K562 (cell line): ENCODE results near the gene PLA2R1. TPM values are rescaled to one million over a fixed set of nuclear protein-coding genes. Genes with fewer than 3 reads are reported as not detected.

Source experiments
- ATAC-seq: fragments of 200-7000 bp; cut with Tn5 transposase; 3 replicates; pipeline ENCODE4 v1.9.1; 2020; ENCODE audit warnings: moderate library complexity
- BruUV-seq: library from RNA; stranded (reverse); fragments of 400-500 nt; replicated peaks from 2 replicates; lab custom pipeline; 2021; lab: Mats Ljungman, UMichigan
- CTCF ChIA-PET: fragments of 300-600 bp; formaldehyde crosslinking; extraction: SDS; loops from one replicate; lab custom pipeline; 2021; ENCODE audit warnings: low intra/inter-chr PET ratio; lab: Yijun Ruan, JAX
- POLR2A ChIA-PET: fragments of 300-600, 350-650 bp; sonication (Branson Sonifier 250); formaldehyde crosslinking; extraction: SDS; loops from one replicate; lab custom pipeline; 2021; ENCODE audit warnings: antibody characterized with exemption, inconsistent platforms; lab: Yijun Ruan, JAX
- DNase-seq, 4 experiments: peaks; one replicate each; pipeline versions ENCODE4 v3.0.0 to v3.0.0-alpha.2; 2011 to 2018; ENCODE audit warnings: low spot score in 3 of 4, mixed read lengths in 3 of 4; ENCODE audit errors: extremely low read depth in 1 of 4
- FAIRE-seq: peaks from 2 replicates; lab custom pipeline; 2011; peaks lifted over from hg19 to GRCh38; lab: Jason Lieb, UNC
- H2AFZ ChIP-seq: 2 replicates; pipeline ENCODE4 v1.6.0; 2011; ENCODE audit warnings: low read depth, low read length, control low read depth, inconsistent platforms
- H3K27ac ChIP-seq: fragments of 200-600 bp; 3 replicates; pipeline ENCODE4 v1.8.0; 2011; ENCODE audit warnings: low read depth, mild to moderate bottlenecking, control low read depth, inconsistent platforms, low read length, moderate library complexity, mixed read lengths; ENCODE audit errors: extremely low read depth
- H3K27me3 ChIP-seq, 2 experiments: fragments of 300-600 bp in 1 of 2; 2 replicates in 1 of 2; 3 replicates in 1 of 2; pipeline versions ENCODE4 v1.6.0 to v1.8.0; 2011; ENCODE audit warnings: inconsistent platforms in 2 of 2, low read length in 2 of 2, mild to moderate bottlenecking in 1 of 2, mixed read lengths in 1 of 2, moderate library complexity in 1 of 2; ENCODE audit not compliant: control insufficient read depth in 2 of 2, insufficient read depth in 2 of 2
- H3K36me3 ChIP-seq: fragments of 300-600 bp; 3 replicates; pipeline ENCODE4 v1.8.0; 2011; ENCODE audit warnings: mild to moderate bottlenecking, low read length, inconsistent platforms; ENCODE audit not compliant: control insufficient read depth, insufficient read depth
- H3K4me1 ChIP-seq, 2 experiments: fragments of 200-600 bp in 1 of 2; replicated peaks in 1 of 2; 2 replicates in 1 of 2; 3 replicates in 1 of 2; pipeline versions ENCODE4 v1.5.1 to v1.8.0; 2011; ENCODE audit warnings: inconsistent platforms in 2 of 2, low read length in 2 of 2, mild to moderate bottlenecking in 1 of 2, mixed read lengths in 1 of 2, moderate library complexity in 1 of 2; ENCODE audit not compliant: control insufficient read depth in 2 of 2, insufficient read depth in 2 of 2
- H3K4me2 ChIP-seq: 2 replicates; pipeline ENCODE4 v1.6.1; 2011; ENCODE audit warnings: low read length, control low read depth, inconsistent platforms, mixed read lengths; ENCODE audit not compliant: insufficient read depth
- H3K4me3 ChIP-seq: fragments of 200-600 bp; sonication (generic), shearing (Covaris generic); 2 replicates; pipeline ENCODE4 v1.5.1; 2016; ENCODE audit warnings: control low read depth, inconsistent platforms
- H3K79me2 ChIP-seq: fragments of 200-600 bp; 3 replicates; pipeline ENCODE4 v1.8.0; 2011; ENCODE audit warnings: low read length, inconsistent platforms; ENCODE audit not compliant: control insufficient read depth, insufficient read depth
- H3K9ac ChIP-seq, 2 experiments: 2 replicates each; pipeline versions ENCODE4 v1.6.0 to v1.6.1; 2011; ENCODE audit warnings: low read depth in 2 of 2, low read length in 2 of 2, control low read depth in 1 of 2, inconsistent platforms in 1 of 2, mild to moderate bottlenecking in 1 of 2, mixed read lengths in 1 of 2; ENCODE audit not compliant: insufficient read depth in 1 of 2
- H3K9me1 ChIP-seq: one replicate; pipeline ENCODE4 v1.6.0; 2011; ENCODE audit warnings: inconsistent platforms, mild to moderate bottlenecking, low read length, moderate library complexity; ENCODE audit not compliant: control insufficient read depth, insufficient read depth
- H3K9me3 ChIP-seq: replicated peaks from 2 replicates; pipeline ENCODE4 v1.5.1; 2011; ENCODE audit warnings: low read depth, low read length, inconsistent platforms; ENCODE audit not compliant: control insufficient read depth, insufficient read depth
- H4K20me1 ChIP-seq: replicated peaks from 2 replicates; pipeline ENCODE4 v1.6.1; 2011; ENCODE audit warnings: low read length, inconsistent platforms, mixed read lengths; ENCODE audit not compliant: control insufficient read depth, insufficient read depth
- CREM ChIP-seq: IDR thresholded peaks from 2 replicates; pipeline ENCODE4 v1.6.1; 2014; ENCODE audit warnings: antibody characterized with exemption, low read depth
- CTBP1 ChIP-seq: fragments of 450-650 bp; IDR thresholded peaks from 2 replicates; pipeline ENCODE4 v1.6.1; 2016; ENCODE audit warnings: borderline replicate concordance
- DEAF1 ChIP-seq: fragments of 450-650 bp; formaldehyde crosslinking; IDR thresholded peaks from 2 replicates; pipeline ENCODE4 v1.4.0; 2020; ENCODE audit warnings: mild to moderate bottlenecking, moderate library complexity
- E2F3 ChIP-seq: fragments of 250-450 bp; sonication (Bioruptor Pico); IDR thresholded peaks from 2 replicates; pipeline ENCODE4 v1.4.0; 2020; ENCODE audit warnings: mild to moderate bottlenecking
- GATAD2B ChIP-seq: fragments of 450-650 bp; IDR thresholded peaks from 2 replicates; pipeline ENCODE4 v1.6.1; 2017; ENCODE audit warnings: mild to moderate bottlenecking, borderline replicate concordance
- GTF2B ChIP-seq: IDR thresholded peaks from 2 replicates; pipeline ENCODE4 v1.6.1; 2011; ENCODE audit not compliant: insufficient read length; ENCODE audit errors: extremely low read depth
- KAT8 ChIP-seq: fragments of 450-650 bp; IDR thresholded peaks from 2 replicates; pipeline ENCODE4 v1.6.1; 2016; ENCODE audit warnings: low read depth, mild to moderate bottlenecking
- LARP7 ChIP-seq: fragments of 450-650 bp; IDR thresholded peaks from 2 replicates; pipeline ENCODE4 v1.6.1; 2016
- MED1 ChIP-seq: sonication (generic); formaldehyde crosslinking; IDR thresholded peaks from 2 replicates; pipeline ENCODE4 v1.8.1; 2023; ENCODE audit warnings: missing genetic modification reagents, borderline replicate concordance
- PHF21A ChIP-seq: fragments of 450-650 bp; IDR thresholded peaks from 2 replicates; pipeline ENCODE4 v1.6.1; 2017; ENCODE audit warnings: low read depth, borderline replicate concordance
- STAT5A ChIP-seq: IDR thresholded peaks from 2 replicates; pipeline ENCODE4 v1.6.1; 2012; ENCODE audit warnings: low read length, inconsistent platforms, borderline replicate concordance
- STAT5B ChIP-seq: fragments of 250-450 bp; sonication (Bioruptor Pico); IDR thresholded peaks from 2 replicates; pipeline ENCODE4 v1.8.0; 2021; ENCODE audit warnings: mild to moderate bottlenecking, inconsistent platforms
- TAF15 ChIP-seq: fragments of 200-400 bp; formaldehyde crosslinking; IDR thresholded peaks from 2 replicates; pipeline ENCODE4 v1.6.1; 2017; ENCODE audit warnings: mild to moderate bottlenecking, low read depth, low read length, moderate library complexity
- ZNF146 ChIP-seq: IDR thresholded peaks from one replicate; pipeline ENCODE4 v1.6.1; 2018; ENCODE audit warnings: missing compliant biosample characterization; ENCODE audit not compliant: unreplicated experiment
- ZNF431 ChIP-seq: sonication (generic); formaldehyde crosslinking; IDR thresholded peaks from 2 replicates; pipeline ENCODE4 v1.8.0; 2022; ENCODE audit warnings: mild to moderate bottlenecking, missing genetic modification reagents
- ZNF79 ChIP-seq: fragments of 250-450 bp; sonication (Bioruptor Pico); IDR thresholded peaks from 2 replicates; pipeline ENCODE4 v1.4.0; 2020; ENCODE audit warnings: low read depth, mild to moderate bottlenecking, moderate library complexity
- WGBS: fragments of 100-300 bp; shearing (Covaris generic); methylation state at CpG from one replicate; pipeline ENCODE4 v1.1.6; 2016; ENCODE audit warnings: low coverage, mixed read lengths; ENCODE audit not compliant: insufficient coverage; ENCODE audit errors: missing lambda C conversion rate; 5-methylcytosine and 5-hydroxymethylcytosine counted together
- in situ Hi-C: fragments of 300-500 bp; cut with MboI; formaldehyde crosslinking; loops from 4 replicates; pipeline ENCODE4 v1.15.0; 2018; ENCODE audit warnings: inconsistent platforms, mixed read lengths
- intact Hi-C: fragments of 100-400 bp; cut with micrococcal nuclease; formaldehyde crosslinking; loops from 2 replicates; pipeline ENCODE4 v1.14.2; 2022
- polyA plus RNA-seq, 8 experiments: library from polyadenylated mRNA; depleted of rRNA in 4 of 8; stranded (reverse) in 5 of 8; unstranded in 3 of 8; fragments of >200 nt; fragmentation: Nextera tagmentation in 2 of 8; fragmentation: Illumina TruSeq in 1 of 8; extraction: Ambion mirVana in 2 of 8; extraction: Trizol in 1 of 8; gene quantifications; 2 replicates each; pipeline versions ENCODE4 v1.2.1 to v1.2.3, GENCODE V29; 2011 to 2014; ENCODE audit warnings: inconsistent platforms in 1 of 8, missing spikeins in 1 of 8
- total RNA-seq, 7 experiments: library from RNA; depleted of rRNA in 6 of 7; stranded (reverse); fragments of >200 nt in 6 of 7; fragmentation: Illumina TruSeq in 2 of 7; extraction: Trizol in 2 of 7; gene quantifications; 2 replicates each; pipeline versions ENCODE4 v1.2.1 to v1.2.3, GENCODE V29; 2011 to 2021; ENCODE audit warnings: low replicate concordance in 1 of 7
- TF ChIP-seq, protein P1 (sequence below): fragments of 450-650 bp; IDR thresholded peaks from 2 replicates; pipeline ENCODE4 v1.7.0; 2016; ENCODE audit warnings: borderline replicate concordance
- TF ChIP-seq, protein P2 (sequence below): fragments of 150-350 bp; conservative IDR thresholded peaks from 2 replicates; pipeline ENCODE4 v1.6.1; 2014; ENCODE audit warnings: low read length

PLA2R1 gene
- total and polyA plus RNA-seq, 9 of the 15 experiments (the other 6 are each of a cell fraction or from before 2014, with no cell fraction given): not detected

GRCh38 chr2:160105366-160105765 is 43.0 kb upstream of the PLA2R1 start:
- CTCF ChIA-PET: no interaction called here
- no TSS peak for BruUV-seq
- in situ Hi-C loops: no loop called here

More at GRCh38 chr2:160105366-160105765, 43.0 kb upstream of the PLA2R1 start:
- Histone ChIP-seq H3K27me3 (no peaks in the 10 kb centered on the region), H3K27ac (no peak overlapping the region), H3K9me1 (no peaks in the 10 kb centered on the region), H3K4me2 (no peak overlapping the region), H3K79me2 (no peaks in the 10 kb centered on the region), H2AFZ (no peak overlapping the region), H3K9ac (no peak overlapping the region), H3K36me3 (no peaks in the 10 kb centered on the region), H3K4me3 (no peak overlapping the region), H3K4me1 (no peaks in the 10 kb centered on the region), H3K9me3 (no peaks in the 10 kb centered on the region), H4K20me1 (no peaks in the 10 kb centered on the region)
- ATAC-seq (no peak), FAIRE-seq (no peak), DNase-seq (no peak)
- POLR2A ChIA-PET: no interaction called here
- intact Hi-C loops: loop anchor here (10.0 kb wide), 1 partner anchor 1169 kb away; no protein-coding TSS in a partner anchor
- TF ChIP-seq ZNF146 (CRISPR knock-in tag) (no peak), LARP7 (no peak), PHF21A (no peak), DEAF1 (CRISPR knock-in tag) (no peak), TAF15 (no peak), KAT8 (no peak), STAT5A (no peak), E2F3 (CRISPR knock-in tag) (no peak), ZNF79 (CRISPR knock-in tag) (no peak), CREM (no peak), MED1 (CRISPR knock-in tag) (no peak), GTF2B (no peak), GATAD2B (no peak), ZNF431 (CRISPR knock-in tag) (no peak), CTBP1 (no peak), STAT5B (CRISPR knock-in tag) (no peak)
- TF ChIP-seq, protein P1, sequence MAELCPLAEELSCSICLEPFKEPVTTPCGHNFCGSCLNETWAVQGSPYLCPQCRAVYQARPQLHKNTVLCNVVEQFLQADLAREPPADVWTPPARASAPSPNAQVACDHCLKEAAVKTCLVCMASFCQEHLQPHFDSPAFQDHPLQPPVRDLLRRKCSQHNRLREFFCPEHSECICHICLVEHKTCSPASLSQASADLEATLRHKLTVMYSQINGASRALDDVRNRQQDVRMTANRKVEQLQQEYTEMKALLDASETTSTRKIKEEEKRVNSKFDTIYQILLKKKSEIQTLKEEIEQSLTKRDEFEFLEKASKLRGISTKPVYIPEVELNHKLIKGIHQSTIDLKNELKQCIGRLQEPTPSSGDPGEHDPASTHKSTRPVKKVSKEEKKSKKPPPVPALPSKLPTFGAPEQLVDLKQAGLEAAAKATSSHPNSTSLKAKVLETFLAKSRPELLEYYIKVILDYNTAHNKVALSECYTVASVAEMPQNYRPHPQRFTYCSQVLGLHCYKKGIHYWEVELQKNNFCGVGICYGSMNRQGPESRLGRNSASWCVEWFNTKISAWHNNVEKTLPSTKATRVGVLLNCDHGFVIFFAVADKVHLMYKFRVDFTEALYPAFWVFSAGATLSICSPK: no peak
- TF ChIP-seq, protein P2, sequence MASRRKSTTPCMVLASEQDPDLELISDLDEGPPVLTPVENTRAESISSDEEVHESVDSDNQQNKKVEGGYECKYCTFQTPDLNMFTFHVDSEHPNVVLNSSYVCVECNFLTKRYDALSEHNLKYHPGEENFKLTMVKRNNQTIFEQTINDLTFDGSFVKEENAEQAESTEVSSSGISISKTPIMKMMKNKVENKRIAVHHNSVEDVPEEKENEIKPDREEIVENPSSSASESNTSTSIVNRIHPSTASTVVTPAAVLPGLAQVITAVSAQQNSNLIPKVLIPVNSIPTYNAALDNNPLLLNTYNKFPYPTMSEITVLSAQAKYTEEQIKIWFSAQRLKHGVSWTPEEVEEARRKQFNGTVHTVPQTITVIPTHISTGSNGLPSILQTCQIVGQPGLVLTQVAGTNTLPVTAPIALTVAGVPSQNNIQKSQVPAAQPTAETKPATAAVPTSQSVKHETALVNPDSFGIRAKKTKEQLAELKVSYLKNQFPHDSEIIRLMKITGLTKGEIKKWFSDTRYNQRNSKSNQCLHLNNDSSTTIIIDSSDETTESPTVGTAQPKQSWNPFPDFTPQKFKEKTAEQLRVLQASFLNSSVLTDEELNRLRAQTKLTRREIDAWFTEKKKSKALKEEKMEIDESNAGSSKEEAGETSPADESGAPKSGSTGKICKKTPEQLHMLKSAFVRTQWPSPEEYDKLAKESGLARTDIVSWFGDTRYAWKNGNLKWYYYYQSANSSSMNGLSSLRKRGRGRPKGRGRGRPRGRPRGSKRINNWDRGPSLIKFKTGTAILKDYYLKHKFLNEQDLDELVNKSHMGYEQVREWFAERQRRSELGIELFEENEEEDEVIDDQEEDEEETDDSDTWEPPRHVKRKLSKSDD: no peak
- WGBS: 0% methylated on average over 1 of the region's 1 CpG
